Neural crest cell (in vitro differentiated cells): ENCODE measurements around the gene ARFGEF3. TPM values are rescaled to one million over a fixed set of nuclear protein-coding genes. Genes with fewer than 3 reads are reported as not detected.

ENCODE experiments used
- DNase-seq: peaks from one replicate; pipeline ENCODE4 v3.0.0; 2021; ENCODE audit warnings: low read depth, mixed read lengths, low spot score
- H3K27ac Mint-ChIP-seq: one replicate; pipeline ENCODE4 v1.8.0; 2021; ENCODE audit warnings: mild to moderate bottlenecking, mixed read lengths; ENCODE audit not compliant: unreplicated experiment
- H3K27me3 Mint-ChIP-seq: 2 replicates; pipeline ENCODE4 v1.8.0; 2021; ENCODE audit warnings: low read depth, mild to moderate bottlenecking, mixed read lengths
- H3K36me3 Mint-ChIP-seq: 2 replicates; pipeline ENCODE4 v1.8.0; 2021; ENCODE audit warnings: low read depth, mild to moderate bottlenecking, mixed read lengths
- H3K4me1 Mint-ChIP-seq: 2 replicates; pipeline ENCODE4 v1.8.0; 2021; ENCODE audit warnings: mixed read lengths
- H3K4me3 Mint-ChIP-seq: one replicate; pipeline ENCODE4 v1.8.0; 2021; ENCODE audit warnings: mild to moderate bottlenecking, mixed read lengths
- H3K9me3 Mint-ChIP-seq: 2 replicates; pipeline ENCODE4 v1.8.0; 2021; ENCODE audit warnings: mixed read lengths
- CTCF ChIP-seq: fragments of 200-600 bp; sonication (generic); conservative IDR thresholded peaks from 2 replicates; pipeline ENCODE4 v1.5.0; 2021; ENCODE audit warnings: antibody characterized with exemption, mild to moderate bottlenecking
- total RNA-seq: library from RNA; stranded (reverse); gene quantifications from 2 replicates; pipeline ENCODE4 v1.2.1, GENCODE V29; 2021

The ARFGEF3 gene
- total RNA-seq, 1 donor from 2014 or later = 0.30 TPM

GRCh38 chr6:138330763-138331162 is 169.0 kb downstream of the ARFGEF3 start:
- no peak overlapping the region for H3K4me3 Mint-ChIP-seq
- H3K4me1 Mint-ChIP-seq = no peaks in the 10 kb centered on the region
- TF ChIP-seq CTCF = no peak
- H3K9me3 Mint-ChIP-seq = no peaks in the 10 kb centered on the region
- DNase-seq = no peak
- no peaks in the 10 kb centered on the region for H3K36me3 Mint-ChIP-seq
- no peak overlapping the region for H3K27ac Mint-ChIP-seq
- H3K27me3 Mint-ChIP-seq = no peaks in the 10 kb centered on the region

GRCh38 chr6:138331444-138331843 is 169.7 kb downstream of the ARFGEF3 start:
- DNase-seq = no peak
- no peak for TF ChIP-seq CTCF
- H3K27me3 Mint-ChIP-seq = no peaks in the 10 kb centered on the region
- no peaks in the 10 kb centered on the region for H3K9me3 Mint-ChIP-seq
- H3K4me1 Mint-ChIP-seq = no peaks in the 10 kb centered on the region
- no peak overlapping the region for H3K4me3 Mint-ChIP-seq
- no peak overlapping the region for H3K27ac Mint-ChIP-seq
- H3K36me3 Mint-ChIP-seq = no peaks in the 10 kb centered on the region

GRCh38 chr6:138331984-138332383 is 170.2 kb downstream of the ARFGEF3 start:
- Mint-ChIP-seq H3K36me3 (no peaks in the 10 kb centered on the region), H3K4me1 (no peaks in the 10 kb centered on the region), H3K27ac (no peak overlapping the region), H3K4me3 (no peak overlapping the region), H3K9me3 (no peaks in the 10 kb centered on the region), H3K27me3 (no peaks in the 10 kb centered on the region)
- no peak for DNase-seq
- TF ChIP-seq CTCF = no peak

GRCh38 chr6:138334000-138334399 is 172.3 kb downstream of the ARFGEF3 start:
- no peaks in the 10 kb centered on the region for H3K27me3 Mint-ChIP-seq
- no peak overlapping the region for H3K4me3 Mint-ChIP-seq
- no peak overlapping the region for H3K27ac Mint-ChIP-seq
- no peak for TF ChIP-seq CTCF
- H3K36me3 Mint-ChIP-seq = no peaks in the 10 kb centered on the region
- no peak for DNase-seq
- no peaks in the 10 kb centered on the region for H3K9me3 Mint-ChIP-seq
- H3K4me1 Mint-ChIP-seq = no peaks in the 10 kb centered on the region

GRCh38 chr6:138334963-138335362 is 173.2 kb downstream of the ARFGEF3 start:
- no peak overlapping the region for H3K4me3 Mint-ChIP-seq
- H3K4me1 Mint-ChIP-seq = no peaks in the 10 kb centered on the region
- H3K9me3 Mint-ChIP-seq = no peaks in the 10 kb centered on the region
- no peak for DNase-seq
- H3K27me3 Mint-ChIP-seq = no peaks in the 10 kb centered on the region
- TF ChIP-seq CTCF = no peak
- H3K36me3 Mint-ChIP-seq = no peaks in the 10 kb centered on the region
- no peak overlapping the region for H3K27ac Mint-ChIP-seq

- DNase-seq = no peak
- Mint-ChIP-seq H3K36me3 (no peaks in the 10 kb centered on the region), H3K27me3 (no peaks in the 10 kb centered on the region)
Measured at GRCh38 chr6:138336221-138336620, 174.5 kb downstream of the ARFGEF3 start.

More at GRCh38 chr6:138336221-138336620, 174.5 kb downstream of the ARFGEF3 start:
- H3K9me3 Mint-ChIP-seq = no peaks in the 10 kb centered on the region
- no peak for TF ChIP-seq CTCF
- no peak overlapping the region for H3K4me3 Mint-ChIP-seq
- H3K27ac Mint-ChIP-seq = no peak overlapping the region
- H3K4me1 Mint-ChIP-seq = no peaks in the 10 kb centered on the region
